WTC11 (cell line): ENCODE results near the gene HMGCS2. TPM values are rescaled to one million over a fixed set of nuclear protein-coding genes. Genes with fewer than 3 reads are reported as not detected.

Experiments used
- ATAC-seq: fragments of 200-7000 bp; cut with Tn5 transposase; 2 replicates; pipeline ENCODE4 v1.10.0; 2021; ENCODE audit warnings: mild to moderate bottlenecking, moderate library complexity
- CTCF ChIA-PET: fragments of 300-600 bp; sonication (Branson Sonifier 250); formaldehyde crosslinking; loops from one replicate; lab custom pipeline; 2021; ENCODE audit warnings: antibody characterized with exemption; lab: Charles Lee
- POLR2A ChIA-PET: fragments of 350-600 bp; sonication (Branson Sonifier 250); formaldehyde crosslinking; loops from one replicate; lab custom pipeline; 2021; ENCODE audit warnings: antibody characterized with exemption; lab: Charles Lee
- DNase-seq: peaks from one replicate; pipeline ENCODE4 v3.0.0; 2021; ENCODE audit warnings: low spot score
- H3K27ac Mint-ChIP-seq: 2 replicates; pipeline ENCODE4 v1.8.0; 2021; ENCODE audit warnings: mixed read lengths
- H3K27me3 Mint-ChIP-seq: 2 replicates; pipeline ENCODE4 v1.8.0; 2021; ENCODE audit warnings: low read depth, mild to moderate bottlenecking, moderate library complexity, mixed read lengths
- H3K36me3 Mint-ChIP-seq: 2 replicates; pipeline ENCODE4 v1.8.0; 2021; ENCODE audit warnings: mixed read lengths
- H3K4me1 Mint-ChIP-seq: 2 replicates; pipeline ENCODE4 v1.8.0; 2022; ENCODE audit warnings: mixed read lengths
- H3K4me3 Mint-ChIP-seq: 2 replicates; pipeline ENCODE4 v1.8.0; 2021; ENCODE audit warnings: mild to moderate bottlenecking, moderate library complexity, mixed read lengths
- H3K9me3 Mint-ChIP-seq: 2 replicates; pipeline ENCODE4 v1.8.0; 2021; ENCODE audit warnings: mixed read lengths
- AR ChIP-seq: fragments of 250-450 bp; sonication (Bioruptor Pico); IDR thresholded peaks from 2 replicates; pipeline ENCODE4 v1.9.0; 2021; ENCODE audit warnings: mild to moderate bottlenecking
- CREB1 ChIP-seq: sonication (generic); formaldehyde crosslinking; IDR thresholded peaks from 2 replicates; pipeline ENCODE4 v1.8.0; 2023; ENCODE audit warnings: mild to moderate bottlenecking, missing genetic modification reagents
- E2F1 ChIP-seq: sonication (generic); formaldehyde crosslinking; IDR thresholded peaks from 2 replicates; pipeline ENCODE4 v1.8.0; 2022; ENCODE audit warnings: mild to moderate bottlenecking, missing genetic modification reagents
- E2F5 ChIP-seq: sonication (generic); formaldehyde crosslinking; IDR thresholded peaks from 2 replicates; pipeline ENCODE4 v1.8.1; 2022; ENCODE audit warnings: mild to moderate bottlenecking, moderate library complexity, missing genetic modification reagents
- ERG ChIP-seq: fragments of 250-450 bp; sonication (Bioruptor Pico); IDR thresholded peaks from 2 replicates; pipeline ENCODE4 v1.8.0; 2021; ENCODE audit warnings: mild to moderate bottlenecking
- GRHL2 ChIP-seq: fragments of 250-450 bp; sonication (Bioruptor Pico); IDR thresholded peaks from 2 replicates; pipeline ENCODE4 v1.8.0; 2022; ENCODE audit warnings: mild to moderate bottlenecking, moderate library complexity; ENCODE audit not compliant: insufficient replicate concordance, severe bottlenecking
- IRF1 ChIP-seq: sonication (generic); formaldehyde crosslinking; IDR thresholded peaks from 2 replicates; pipeline ENCODE4 v1.8.0; 2023; ENCODE audit warnings: missing genetic modification reagents
- IRF2 ChIP-seq: sonication (generic); formaldehyde crosslinking; IDR thresholded peaks from 2 replicates; pipeline ENCODE4 v1.8.0; 2022; ENCODE audit warnings: low read depth, missing genetic modification reagents, borderline replicate concordance
- JAZF1 ChIP-seq: fragments of 250-450 bp; sonication (Bioruptor Pico); IDR thresholded peaks from 2 replicates; pipeline ENCODE4 v1.9.0; 2021; ENCODE audit warnings: moderate library complexity, mild to moderate bottlenecking, inconsistent platforms
- KAT7 ChIP-seq: sonication (generic); formaldehyde crosslinking; IDR thresholded peaks from 2 replicates; pipeline ENCODE4 v1.8.1; 2023; ENCODE audit warnings: missing genetic modification reagents, mild to moderate bottlenecking, borderline replicate concordance
- MAX ChIP-seq: sonication (generic); formaldehyde crosslinking; IDR thresholded peaks from 2 replicates; pipeline ENCODE4 v1.8.0; 2022; ENCODE audit warnings: mild to moderate bottlenecking, missing genetic modification reagents
- MXD4 ChIP-seq: fragments of 250-450 bp; sonication (Bioruptor Pico); IDR thresholded peaks from 2 replicates; pipeline ENCODE4 v1.8.0; 2021; ENCODE audit warnings: mild to moderate bottlenecking, moderate library complexity, borderline replicate concordance
- MYBL2 ChIP-seq: sonication (generic); formaldehyde crosslinking; IDR thresholded peaks from 2 replicates; pipeline ENCODE4 v1.8.1; 2023; ENCODE audit warnings: mild to moderate bottlenecking, moderate library complexity, missing genetic modification reagents
- NFATC4 ChIP-seq: fragments of 250-450 bp; sonication (Bioruptor Pico); IDR thresholded peaks from 2 replicates; pipeline ENCODE4 v1.9.0; 2021; ENCODE audit warnings: mild to moderate bottlenecking
- NR2C2 ChIP-seq: sonication (generic); formaldehyde crosslinking; IDR thresholded peaks from 2 replicates; pipeline ENCODE4 v1.8.0; 2022; ENCODE audit warnings: mild to moderate bottlenecking, missing genetic modification reagents
- SMAD4 ChIP-seq: sonication (generic); formaldehyde crosslinking; IDR thresholded peaks from 2 replicates; pipeline ENCODE4 v1.8.0; 2022; ENCODE audit warnings: mild to moderate bottlenecking, missing genetic modification reagents
- TP53 ChIP-seq: sonication (generic); formaldehyde crosslinking; IDR thresholded peaks from 2 replicates; pipeline ENCODE4 v1.8.1; 2023; ENCODE audit warnings: mild to moderate bottlenecking, missing genetic modification reagents
- ZBTB43 ChIP-seq: sonication (generic); formaldehyde crosslinking; IDR thresholded peaks from 2 replicates; pipeline ENCODE4 v1.8.1; 2023; ENCODE audit warnings: mild to moderate bottlenecking, missing genetic modification reagents
- ZMAT4 ChIP-seq: fragments of 250-450 bp; sonication (Bioruptor Pico); IDR thresholded peaks from 2 replicates; pipeline ENCODE4 v1.9.0; 2021; ENCODE audit warnings: mild to moderate bottlenecking
- ZNF425 ChIP-seq: fragments of 250-450 bp; sonication (Bioruptor Pico); conservative IDR thresholded peaks from 2 replicates; pipeline ENCODE4 v1.9.0; 2021; ENCODE audit warnings: mild to moderate bottlenecking
- ZSCAN18 ChIP-seq: fragments of 250-450 bp; sonication (Bioruptor Pico); IDR thresholded peaks from 2 replicates; pipeline ENCODE4 v2.1.2; 2022; ENCODE audit warnings: mild to moderate bottlenecking, moderate library complexity
- total RNA-seq: library from RNA; stranded (reverse); gene quantifications from 3 replicates; pipeline ENCODE4 v1.2.3, GENCODE V29; 2021

Gene HMGCS2
- total RNA-seq, 1 experiment from 2014 or later: 0.24 TPM

GRCh38 chr1:119778359-119778758, 9.7 kb upstream of the HMGCS2 start (continued):
- TF ChIP-seq ZSCAN18 (CRISPR knock-in tag) (no peak), E2F5 (CRISPR knock-in tag) (no peak), MAX (CRISPR knock-in tag) (no peak), ERG (CRISPR knock-in tag) (no peak), MYBL2 (CRISPR knock-in tag) (no peak), KAT7 (CRISPR knock-in tag) (no peak)

- H3K4me3 Mint-ChIP-seq: no peak overlapping the region
- no peak for ATAC-seq
- TF ChIP-seq JAZF1 (no peak), E2F1 (CRISPR knock-in tag) (no peak), GRHL2 (CRISPR knock-in tag) (no peak), NR2C2 (no peak), ZBTB43 (CRISPR knock-in tag) (no peak), NFATC4 (CRISPR knock-in tag) (no peak), IRF2 (CRISPR knock-in tag) (no peak), CREB1 (CRISPR knock-in tag) (no peak), MXD4 (CRISPR knock-in tag) (no peak), SMAD4 (CRISPR knock-in tag) (no peak), IRF1 (no peak), AR (CRISPR knock-in tag) (no peak), TP53 (no peak), ZMAT4 (CRISPR knock-in tag) (no peak), ZNF425 (CRISPR knock-in tag) (no peak)
- TF ChIP-seq, all 79 proteins: peak for 0
- H3K27ac Mint-ChIP-seq: no peak overlapping the region
- no peaks in the 10 kb centered on the region for H3K27me3 Mint-ChIP-seq
- no peaks in the 10 kb centered on the region for H3K36me3 Mint-ChIP-seq
- POLR2A ChIA-PET: no interaction called here
- DNase-seq: no peak
- H3K4me1 Mint-ChIP-seq: peaks cover 12% of the 10 kb centered on the region
- CTCF ChIA-PET: interaction anchor here (1.9 kb wide), 1 partner anchor 28 kb away, joined by 7 read pairs; no protein-coding TSS in a partner anchor
- no peaks in the 10 kb centered on the region for H3K9me3 Mint-ChIP-seq
Measured at GRCh38 chr1:119774746-119775490, 6.2 kb upstream of the HMGCS2 start.
